A549 (cell line): ENCODE data around the gene MAP4K4. TPM values are rescaled to one million over a fixed set of nuclear protein-coding genes. Genes with fewer than 3 reads are reported as not detected.

Experiments used
- ATAC-seq, 2 experiments: fragments of 200-7000 bp in 1 of 2; fragments of >200 bp in 1 of 2; cut with Nextera tagmentation in 1 of 2; cut with Tn5 transposase in 1 of 2; 3 replicates each; pipeline versions ENCODE4 v1.8.0 to v1.9.1; 2018 to 2020; ENCODE audit warnings: mild to moderate bottlenecking in 1 of 2, moderate library complexity in 1 of 2
- CTCF ChIA-PET: fragments of 300-600 bp; sonication (Branson Sonifier 250); formaldehyde crosslinking; extraction: SDS; loops from one replicate; lab custom pipeline; 2021; ENCODE audit warnings: antibody characterized with exemption, inconsistent platforms; lab: Yijun Ruan, JAX
- POLR2A ChIA-PET: fragments of 350-600 bp; formaldehyde crosslinking; extraction: SDS; loops from one replicate; lab custom pipeline; 2021; ENCODE audit warnings: antibody characterized with exemption, inconsistent platforms; lab: Yijun Ruan, JAX
- DNase-seq, 2 experiments: peaks; one replicate each; pipeline versions ENCODE4 v3.0.0 to v3.0.0-alpha.2; 2011 to 2016; ENCODE audit warnings: low read depth in 1 of 2, low spot score in 1 of 2
- FAIRE-seq: peaks from 2 replicates; lab custom pipeline; 2011; peaks lifted over from hg19 to GRCh38; lab: Jason Lieb, UNC
- H3K27ac ChIP-seq, 2 experiments: fragments of >200 bp; sonication (Bioruptor Twin); formaldehyde crosslinking; 3 replicates each; pipeline ENCODE4 v1.5.1; 2016 to 2017
- H3K4me1 ChIP-seq: fragments of >200 bp; sonication (Bioruptor Twin); formaldehyde crosslinking; 3 replicates; pipeline ENCODE4 v1.6.1; 2016
- H3K4me2 ChIP-seq: fragments of >200 bp; sonication (Bioruptor Twin); formaldehyde crosslinking; 3 replicates; pipeline ENCODE4 v1.6.1; 2016
- H3K4me3 ChIP-seq: fragments of >200 bp; sonication (Bioruptor Twin); formaldehyde crosslinking; 3 replicates; pipeline ENCODE4 v1.5.1; 2016
- H3K9me3 ChIP-seq: fragments of >200 bp; sonication (Bioruptor Twin); formaldehyde crosslinking; 3 replicates; pipeline ENCODE4 v1.6.1; 2016
- ATOH8 ChIP-seq: fragments of 250-450 bp; sonication (Bioruptor Pico); IDR thresholded peaks from 2 replicates; pipeline ENCODE4 v1.5.0; 2020; ENCODE audit warnings: low read depth, mild to moderate bottlenecking, moderate library complexity
- CEBPB ChIP-seq, 2 experiments: fragments of >200 bp in 1 of 2; sonication (Bioruptor Twin) in 1 of 2; formaldehyde crosslinking in 1 of 2; IDR thresholded peaks; 2 replicates each; pipeline ENCODE4 v1.6.1; 2012 to 2016
- CHD2 ChIP-seq: fragments of 150-350 bp; IDR thresholded peaks from 2 replicates; pipeline ENCODE4 v1.6.1; 2014; ENCODE audit warnings: low read length; ENCODE audit not compliant: partially characterized antibody
- CTCF ChIP-seq: fragments of >200 bp; sonication (Bioruptor Twin); formaldehyde crosslinking; IDR thresholded peaks from 3 replicates; pipeline ENCODE4 v1.5.1; 2016
- ELK1 ChIP-seq: fragments of 150-350 bp; IDR thresholded peaks from 2 replicates; pipeline ENCODE4 v1.6.1; 2014; ENCODE audit warnings: low read depth, mild to moderate bottlenecking, low read length
- EP300 ChIP-seq, 2 experiments: fragments of >200 bp; sonication (Bioruptor Twin); formaldehyde crosslinking; IDR thresholded peaks; 2 replicates in 1 of 2; 3 replicates in 1 of 2; pipeline ENCODE4 v1.6.1; 2016 to 2017
- FOSL2 ChIP-seq, 2 experiments: fragments of 450-650 bp in 1 of 2; fragments of >200 bp in 1 of 2; sonication (Bioruptor Twin) in 1 of 2; formaldehyde crosslinking; IDR thresholded peaks; 2 replicates each; pipeline versions ENCODE4 v1.5.0 to v1.6.1; 2016 to 2020; ENCODE audit warnings: mild to moderate bottlenecking in 1 of 2, moderate library complexity in 1 of 2
- FOXS1 ChIP-seq: fragments of 250-450 bp; sonication (Bioruptor Pico); IDR thresholded peaks from 2 replicates; pipeline ENCODE4 v1.5.0; 2020; ENCODE audit warnings: mild to moderate bottlenecking, moderate library complexity
- GATA3 ChIP-seq: IDR thresholded peaks from 2 replicates; pipeline ENCODE4 v1.6.1; 2012; ENCODE audit warnings: borderline replicate concordance
- HMGXB4 ChIP-seq: fragments of 250-450 bp; sonication (Bioruptor Pico); IDR thresholded peaks from 2 replicates; pipeline ENCODE4 v1.5.0; 2021; ENCODE audit warnings: mild to moderate bottlenecking, moderate library complexity, borderline replicate concordance
- HOXB13 ChIP-seq: fragments of 250-450 bp; sonication (Bioruptor Pico); IDR thresholded peaks from 2 replicates; pipeline ENCODE4 v1.5.0; 2020; ENCODE audit warnings: low read depth, mild to moderate bottlenecking, moderate library complexity
- JUN ChIP-seq, 2 experiments: fragments of >200 bp; sonication (Bioruptor Twin); formaldehyde crosslinking; IDR thresholded peaks; 2 replicates in 1 of 2; 3 replicates in 1 of 2; pipeline ENCODE4 v1.6.1; 2016 to 2017
- JUNB ChIP-seq: fragments of >200 bp; sonication (Bioruptor Twin); formaldehyde crosslinking; IDR thresholded peaks from 2 replicates; pipeline ENCODE4 v1.6.1; 2016
- MAZ ChIP-seq: fragments of 150-350 bp; IDR thresholded peaks from 2 replicates; pipeline ENCODE4 v1.6.1; 2014; ENCODE audit warnings: antibody characterized with exemption, low read depth, low read length, borderline replicate concordance
- POLR2A ChIP-seq: IDR thresholded peaks from 2 replicates; pipeline ENCODE4 v1.6.1; 2012; ENCODE audit warnings: mild to moderate bottlenecking, low read length
- RCOR1 ChIP-seq: fragments of 150-350 bp; IDR thresholded peaks from 2 replicates; pipeline ENCODE4 v1.6.1; 2014; ENCODE audit warnings: antibody characterized with exemption, low read length, low read depth
- REST ChIP-seq: fragments of 200-600 bp; sonication (generic); IDR thresholded peaks from 2 replicates; pipeline ENCODE4 v1.6.1; 2016; ENCODE audit warnings: antibody characterized with exemption, mild to moderate bottlenecking, moderate library complexity
- SREBF2 ChIP-seq: fragments of 450-650 bp; IDR thresholded peaks from 2 replicates; pipeline ENCODE4 v1.6.1; 2014; ENCODE audit warnings: mild to moderate bottlenecking, moderate library complexity
- USF2 ChIP-seq: fragments of 450-650 bp; IDR thresholded peaks from 2 replicates; pipeline ENCODE4 v1.6.1; 2014; ENCODE audit warnings: antibody characterized with exemption
- ZC3H11A ChIP-seq: fragments of 450-650 bp; IDR thresholded peaks from 2 replicates; pipeline ENCODE4 v1.6.1; 2014; ENCODE audit warnings: antibody characterized with exemption, mild to moderate bottlenecking
- ZNF302 ChIP-seq: fragments of 250-450 bp; sonication (Bioruptor Pico); IDR thresholded peaks from 2 replicates; pipeline ENCODE4 v1.9.0; 2021; ENCODE audit warnings: inconsistent platforms, mild to moderate bottlenecking, moderate library complexity
- WGBS: methylation state at CpG from one replicate; pipeline ENCODE4 v1.1.6; 2017; ENCODE audit errors: missing lambda C conversion rate; 5-methylcytosine and 5-hydroxymethylcytosine counted together
- polyA plus RNA-seq, 4 experiments: library from polyadenylated mRNA; depleted of rRNA in 3 of 4; stranded (reverse); fragments of >200 nt; fragmentation: RNase III in 1 of 4; extraction: RNeasy Plus Mini Kit Qiagen cat#74134 plus additional on column Dnase treatment in 1 of 4; gene quantifications; 2 replicates in 3 of 4; 3 replicates in 1 of 4; pipeline ENCODE4 v1.2.3, GENCODE V29; 2011 to 2017

Gene MAP4K4
- polyA plus RNA-seq, 2 of the 4 experiments (the other 2 are of a cell fraction): 61.9 to 82.2 TPM

GRCh38 chr2:101815739-101816391, 118.4 kb downstream of the MAP4K4 start:
- FAIRE-seq: no peak
- ChIA-PET POLR2A (no interaction called here), CTCF (interaction anchor here (0.6 to 2.1 kb wide), 4 partner anchors 9 to 425 kb away, joined by 3 to 8 read pairs (median 4); no protein-coding TSS in a partner anchor)
- no peaks in the 10 kb centered on the region for H3K9me3 ChIP-seq
- no peak for TF ChIP-seq JUNB
- no peak for TF ChIP-seq CHD2
- no peak for TF ChIP-seq ZNF302 (CRISPR knock-in tag)
- no peak for TF ChIP-seq CTCF
- no peak for TF ChIP-seq SREBF2
- TF ChIP-seq POLR2A: no peak
- TF ChIP-seq MAZ: no peak
- no peak for TF ChIP-seq ZC3H11A
- no peak for TF ChIP-seq EP300 (IDR thresholded peaks at IDR 0.05)
- TF ChIP-seq USF2: no peak
- no peak for TF ChIP-seq JUN (IDR thresholded peaks at IDR 0.05)
- TF ChIP-seq FOXS1 (CRISPR knock-in tag): no peak
- no peak for TF ChIP-seq ELK1
- no peak for TF ChIP-seq HOXB13 (CRISPR knock-in tag)
- no peak for TF ChIP-seq RCOR1
- no peak for TF ChIP-seq CEBPB (IDR thresholded peaks at IDR 0.05)
- TF ChIP-seq REST: no peak
- TF ChIP-seq, all 56 proteins: peak for 0
- Histone ChIP-seq H3K4me2 (no peak overlapping the region), H3K4me3 (no peak overlapping the region), H3K4me1 (peaks cover 39% of the 10 kb centered on the region), H3K27ac (no peak overlapping the region)
- DNase-seq: no peak
- WGBS: 86% methylated on average over 14 of the region's 14 CpGs
- ATAC-seq: no peak

- peaks cover 44% of the 10 kb centered on the region for H3K4me1 ChIP-seq
- H3K9me3 ChIP-seq: no peaks in the 10 kb centered on the region
- H3K27ac ChIP-seq: no peak overlapping the region
- no peak overlapping the region for H3K4me2 ChIP-seq
- 93% methylated on average over 4 of the region's 4 CpGs for WGBS
- no peak overlapping the region for H3K4me3 ChIP-seq
- POLR2A ChIA-PET: no interaction called here
- CTCF ChIA-PET: interaction anchor here (1.0 to 2.1 kb wide), 4 partner anchors 8 to 48 kb away, joined by 3 to 8 read pairs (median 4); no protein-coding TSS in a partner anchor
- ATAC-seq (no peak), DNase-seq (no peak), FAIRE-seq (no peak)
- TF ChIP-seq POLR2A: no peak
- TF ChIP-seq GATA3: no peak
- TF ChIP-seq CTCF: no peak
- TF ChIP-seq ELK1: no peak
- no peak for TF ChIP-seq FOSL2 (IDR thresholded peaks at IDR 0.05)
- TF ChIP-seq FOSL2 (CRISPR knock-in tag; IDR thresholded peaks at IDR 0.05): no peak
- TF ChIP-seq ATOH8: no peak
- TF ChIP-seq HMGXB4 (CRISPR knock-in tag): no peak
- TF ChIP-seq ZC3H11A: no peak
Measured at GRCh38 chr2:101816598-101816997, 119.1 kb downstream of the MAP4K4 start.
